Fibroblast of the aortic adventitia (primary cell): Measurements from ENCODE around the gene GRIK4. TPM values are rescaled to one million over a fixed set of nuclear protein-coding genes. Genes with fewer than 3 reads are reported as not detected.

Experiments
- DNase-seq: peaks from one replicate; pipeline ENCODE4 v3.0.0-alpha.2; 2010; ENCODE audit warnings: low read depth
- H3K4me3 ChIP-seq: 2 replicates; pipeline ENCODE4 v1.5.1; 2011; ENCODE audit warnings: low read depth, mild to moderate bottlenecking, control low read depth, low read length, moderate library complexity
- total RNA-seq: library from RNA; depleted of rRNA; stranded (reverse); fragments of >200 nt; gene quantifications from 2 replicates; pipeline ENCODE4 v1.2.3, GENCODE V29; 2012; ENCODE audit warnings: low replicate concordance
- TF ChIP-seq, protein P1 (sequence below): IDR thresholded peaks from 2 replicates; pipeline ENCODE4 v1.5.1; 2011; ENCODE audit warnings: mild to moderate bottlenecking, low read length, control low read depth, inconsistent platforms; ENCODE audit not compliant: insufficient read depth

The GRIK4 gene
- total RNA-seq, 1 donor: not detected

GRCh38 chr11:120547811-120548681, 36.5 kb downstream of the GRIK4 start:
- no peak overlapping the region for H3K4me3 ChIP-seq
- TF ChIP-seq, protein P1, sequence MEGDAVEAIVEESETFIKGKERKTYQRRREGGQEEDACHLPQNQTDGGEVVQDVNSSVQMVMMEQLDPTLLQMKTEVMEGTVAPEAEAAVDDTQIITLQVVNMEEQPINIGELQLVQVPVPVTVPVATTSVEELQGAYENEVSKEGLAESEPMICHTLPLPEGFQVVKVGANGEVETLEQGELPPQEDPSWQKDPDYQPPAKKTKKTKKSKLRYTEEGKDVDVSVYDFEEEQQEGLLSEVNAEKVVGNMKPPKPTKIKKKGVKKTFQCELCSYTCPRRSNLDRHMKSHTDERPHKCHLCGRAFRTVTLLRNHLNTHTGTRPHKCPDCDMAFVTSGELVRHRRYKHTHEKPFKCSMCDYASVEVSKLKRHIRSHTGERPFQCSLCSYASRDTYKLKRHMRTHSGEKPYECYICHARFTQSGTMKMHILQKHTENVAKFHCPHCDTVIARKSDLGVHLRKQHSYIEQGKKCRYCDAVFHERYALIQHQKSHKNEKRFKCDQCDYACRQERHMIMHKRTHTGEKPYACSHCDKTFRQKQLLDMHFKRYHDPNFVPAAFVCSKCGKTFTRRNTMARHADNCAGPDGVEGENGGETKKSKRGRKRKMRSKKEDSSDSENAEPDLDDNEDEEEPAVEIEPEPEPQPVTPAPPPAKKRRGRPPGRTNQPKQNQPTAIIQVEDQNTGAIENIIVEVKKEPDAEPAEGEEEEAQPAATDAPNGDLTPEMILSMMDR: peak; percentile 21
- peak; percentile 90 for DNase-seq

- TF ChIP-seq, protein P1: no peak
- H3K4me3 ChIP-seq: no peak overlapping the region
- no peak for DNase-seq
Observed at GRCh38 chr11:120548682-120549209, 37.2 kb downstream of the GRIK4 start.

- TF ChIP-seq, protein P1: no peak
- DNase-seq: no peak
- no peak overlapping the region for H3K4me3 ChIP-seq
Observed at GRCh38 chr11:120549346-120549745, 37.8 kb downstream of the GRIK4 start.

DNA sequence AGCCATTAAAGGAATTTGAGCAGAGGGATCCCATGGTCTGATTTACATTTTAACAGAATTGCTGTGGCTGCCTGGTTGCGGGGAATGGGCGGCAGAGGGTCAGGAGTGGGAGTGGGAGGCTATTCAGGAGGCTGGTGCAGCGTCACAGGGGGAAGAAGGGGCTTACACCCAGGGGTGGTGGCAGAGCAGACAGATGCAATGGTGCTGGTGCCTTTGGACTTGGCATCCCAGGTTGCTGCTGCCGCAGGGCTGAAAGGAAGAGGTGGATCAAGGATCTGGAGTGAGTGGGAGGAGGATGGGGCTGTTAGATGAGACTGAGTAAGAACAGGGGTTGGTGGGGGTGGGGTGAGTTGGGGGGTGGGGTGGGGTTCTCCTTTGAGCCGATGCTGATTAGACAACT, 38.5 kb downstream of the GRIK4 start:
- TF ChIP-seq, protein P1: no peak
- no peak for DNase-seq
- H3K4me3 ChIP-seq: no peak overlapping the region

- H3K4me3 ChIP-seq: no peak overlapping the region
- TF ChIP-seq, protein P1: no peak
- DNase-seq: no peak
Observed at GRCh38 chr11:120551191-120551590, 39.6 kb downstream of the GRIK4 start.

DNA sequence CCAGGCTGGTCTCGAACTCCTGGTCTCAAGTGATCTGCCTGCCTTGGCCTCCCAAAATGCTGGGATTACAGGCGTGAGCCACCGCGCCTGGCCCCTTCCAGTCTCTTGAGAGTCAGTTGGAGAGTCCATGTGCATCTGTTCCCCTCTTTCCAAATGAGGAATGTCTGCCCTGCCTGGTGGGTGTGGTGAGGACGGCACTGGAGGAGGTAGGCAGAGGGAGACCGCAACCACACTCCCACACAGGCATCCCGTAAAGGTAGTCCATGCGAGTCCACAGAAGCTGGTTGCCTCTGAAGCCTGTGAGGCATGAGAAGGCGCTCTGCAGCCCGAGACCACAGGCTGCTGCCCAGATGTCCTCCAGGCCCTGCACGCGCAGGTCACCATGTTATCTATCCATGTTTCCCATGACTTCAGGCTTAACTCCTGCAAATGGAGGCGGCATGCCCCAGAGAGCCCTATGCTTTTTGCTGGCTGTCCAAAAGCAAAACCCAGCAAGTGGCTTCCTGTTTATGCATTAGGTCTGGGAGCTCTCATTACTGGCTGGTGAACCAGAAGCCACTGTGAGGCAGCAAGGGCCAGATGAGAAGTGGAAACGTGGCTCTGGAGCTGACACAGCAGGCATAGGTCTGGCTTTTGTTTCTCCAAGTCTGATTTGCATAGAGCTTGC, 43.4 kb downstream of the GRIK4 start:
- DNase-seq: no peak
- TF ChIP-seq, protein P1: no peak
- no peak overlapping the region for H3K4me3 ChIP-seq
